Activated CD4-positive, alpha-beta memory T cell treated with anti-CD3 and anti-CD28 coated beads for 36 hours (primary cell): ENCODE data around the gene PPIF. TPM values are rescaled to one million over a fixed set of nuclear protein-coding genes. Genes with fewer than 3 reads are reported as not detected.

ENCODE experiments used
- CTCF ChIA-PET: fragments of 350-600 bp; sonication (Branson Sonifier 250); formaldehyde crosslinking; loops from one replicate; lab custom pipeline; 2021; ENCODE audit warnings: antibody characterized with exemption, inconsistent platforms; lab: Charles Lee
- POLR2A ChIA-PET: fragments of 350-600 bp; sonication (Branson Sonifier 250); formaldehyde crosslinking; loops from one replicate; lab custom pipeline; 2021; ENCODE audit warnings: antibody characterized with exemption; lab: Charles Lee
- DNase-seq: peaks from one replicate; pipeline ENCODE4 v3.0.0-alpha.2; 2020
- H3K27ac Mint-ChIP-seq: one replicate; pipeline ENCODE4 v1.8.0; 2021; ENCODE audit warnings: mixed read lengths
- H3K27me3 Mint-ChIP-seq: one replicate; pipeline ENCODE4 v1.8.0; 2021; ENCODE audit warnings: mixed read lengths
- H3K36me3 Mint-ChIP-seq: one replicate; pipeline ENCODE4 v1.8.0; 2021; ENCODE audit warnings: mixed read lengths
- H3K4me1 Mint-ChIP-seq: one replicate; pipeline ENCODE4 v1.8.0; 2021; ENCODE audit warnings: low read depth, mixed read lengths
- H3K4me3 Mint-ChIP-seq: one replicate; pipeline ENCODE4 v1.8.0; 2021; ENCODE audit warnings: mild to moderate bottlenecking, mixed read lengths
- H3K9me3 Mint-ChIP-seq: one replicate; pipeline ENCODE4 v1.8.0; 2021; ENCODE audit warnings: mixed read lengths
- intact Hi-C: fragments of 100-400 bp; cut with micrococcal nuclease; formaldehyde crosslinking; loops from one replicate; pipeline ENCODE4 v1.15.1; 2023
- total RNA-seq, 2 experiments: library from RNA; stranded (reverse); gene quantifications; one replicate each; pipeline ENCODE4 v1.2.3, GENCODE V29; 2021

PPIF gene
- total RNA-seq, 2 experiments from 2014 or later: 87.2 to 94.0 TPM

DNA sequence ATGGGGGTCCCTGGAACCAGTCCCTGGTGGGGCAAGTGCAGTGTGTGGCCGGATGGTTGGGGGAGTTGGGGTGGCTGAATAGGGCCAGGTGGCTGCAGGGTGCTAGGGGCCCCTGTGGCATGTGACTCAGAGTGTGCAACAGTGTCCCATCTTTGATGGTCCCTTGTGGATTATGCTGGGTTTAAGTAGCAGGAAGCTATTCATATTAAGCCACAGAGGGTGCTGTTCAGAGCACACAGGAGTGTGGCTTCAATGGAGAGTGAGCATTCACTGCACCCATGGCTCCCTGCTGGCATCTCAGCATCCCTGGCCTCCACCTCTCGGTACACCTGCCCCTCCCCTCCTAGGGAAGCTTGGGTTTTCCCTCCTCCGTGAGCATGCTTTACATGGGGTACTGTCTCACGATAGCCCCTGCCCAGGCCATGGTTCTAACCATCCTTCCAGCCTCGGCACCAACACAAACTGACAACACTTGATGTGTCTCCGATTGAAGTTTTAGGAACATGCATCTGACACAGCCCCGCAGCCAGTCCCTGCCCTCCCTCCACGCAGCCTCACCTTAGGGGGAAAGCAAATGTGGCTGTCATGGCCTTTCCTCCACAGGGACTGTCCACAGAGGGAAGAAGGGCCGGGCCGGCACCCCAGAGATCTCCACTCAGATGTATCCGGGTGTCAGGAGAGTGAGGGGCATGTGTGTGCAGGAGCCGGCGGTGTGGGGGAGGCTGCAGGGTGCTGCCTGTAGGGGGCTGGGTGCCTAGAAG, 30.4 kb upstream of the PPIF start:
- H3K4me1 Mint-ChIP-seq: peaks cover 62% of the 10 kb centered on the region
- H3K36me3 Mint-ChIP-seq: peaks cover 17% of the 10 kb centered on the region

DNA sequence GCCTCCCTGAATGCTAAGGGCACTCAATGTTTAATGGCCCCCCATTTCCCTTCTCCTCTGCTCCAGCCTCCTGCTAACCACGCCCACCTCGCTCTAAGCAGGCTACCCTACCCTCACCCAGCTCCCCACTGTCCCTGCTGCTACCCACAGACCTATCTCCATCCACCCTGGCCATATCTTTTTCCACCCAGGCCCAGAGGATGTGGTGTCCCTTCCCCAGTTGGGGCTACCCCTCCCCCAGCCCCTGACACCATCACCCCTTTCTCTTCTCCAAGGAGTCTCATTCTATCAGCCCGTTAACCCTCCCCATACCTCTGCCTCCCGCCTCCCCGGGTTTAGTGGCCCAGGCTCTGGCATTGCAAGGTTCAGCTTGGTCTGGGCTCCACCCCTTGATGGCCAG, 28.9 kb upstream of the PPIF start:
- Mint-ChIP-seq H3K27me3 (no peaks in the 10 kb centered on the region), H3K9me3 (peaks cover 4% of the 10 kb centered on the region), H3K4me1 (peaks cover 78% of the 10 kb centered on the region), H3K27ac (peak overlapping the region; percentile 80), H3K4me3 (peak overlapping the region; percentile 53), H3K36me3 (peaks cover 9% of the 10 kb centered on the region)
- intact Hi-C loops: no loop called here
- DNase-seq: no peak
- CTCF ChIA-PET: interaction anchor here (1.1 to 4.2 kb wide), 4 partner anchors 13 to 29 kb away, joined by 3 to 30 read pairs (median 4); partner anchors contain the start of gene PPIF
- POLR2A ChIA-PET: interaction anchor here (0.9 to 1.1 kb wide), 4 partner anchors 15 to 32 kb away, joined by 4 read pairs; no protein-coding TSS in a partner anchor

More for the DNA sequence above, 30.4 kb upstream of the PPIF start:
- DNase-seq: peak; percentile 55
- intact Hi-C loops: loop anchor here (1.0 to 2.0 kb wide), 3 partner anchors 14 to 31 kb away; partner anchors contain the start of gene PPIF
- H3K9me3 Mint-ChIP-seq: peaks cover 4% of the 10 kb centered on the region
- POLR2A ChIA-PET: interaction anchor here (1.1 to 1.9 kb wide), 4 partner anchors 12 to 31 kb away, joined by 4 to 7 read pairs (median 4); no protein-coding TSS in a partner anchor
- H3K4me3 Mint-ChIP-seq: peak overlapping the region; percentile 53
- CTCF ChIA-PET: interaction anchor here (0.9 to 4.2 kb wide), 6 partner anchors 13 to 30 kb away, joined by 3 to 30 read pairs (median 4); partner anchors contain the start of gene PPIF
- H3K27me3 Mint-ChIP-seq: no peaks in the 10 kb centered on the region
- H3K27ac Mint-ChIP-seq: peak overlapping the region; percentile 80

DNA sequence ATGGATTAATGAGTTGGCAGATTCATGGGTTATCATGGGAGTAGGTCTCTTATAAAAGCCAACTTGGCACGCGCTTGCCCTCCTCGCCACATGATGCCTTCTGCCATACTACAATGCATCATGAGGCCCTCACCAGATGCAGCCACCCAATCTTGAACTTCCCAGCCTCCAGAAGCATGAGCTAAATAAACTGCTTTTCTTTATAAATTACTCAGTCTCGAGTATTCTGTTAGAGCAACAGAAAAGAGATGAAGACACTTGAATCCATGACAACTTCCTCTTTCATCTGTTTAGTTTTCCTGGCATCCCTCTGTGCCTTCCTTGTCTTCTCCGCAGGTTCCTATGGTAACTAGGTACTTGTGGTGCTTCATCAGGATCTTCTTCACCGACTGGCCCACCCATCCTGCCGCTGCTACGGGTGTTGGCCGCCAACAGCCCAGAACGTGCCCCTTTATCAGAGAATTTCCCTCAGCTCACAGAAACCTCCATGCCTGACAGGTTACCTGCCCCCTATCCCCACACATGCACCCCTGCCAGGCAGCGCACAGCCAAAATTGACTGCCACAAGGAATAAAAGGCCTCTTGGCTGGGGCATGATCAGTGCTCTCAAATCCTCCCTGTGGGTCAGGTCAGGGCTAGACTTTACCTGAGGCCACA, 28.0 kb upstream of the PPIF start:
- POLR2A ChIA-PET: interaction anchor here (1.0 kb wide), 1 partner anchor 29 kb away, joined by 4 read pairs; no protein-coding TSS in a partner anchor

DNA sequence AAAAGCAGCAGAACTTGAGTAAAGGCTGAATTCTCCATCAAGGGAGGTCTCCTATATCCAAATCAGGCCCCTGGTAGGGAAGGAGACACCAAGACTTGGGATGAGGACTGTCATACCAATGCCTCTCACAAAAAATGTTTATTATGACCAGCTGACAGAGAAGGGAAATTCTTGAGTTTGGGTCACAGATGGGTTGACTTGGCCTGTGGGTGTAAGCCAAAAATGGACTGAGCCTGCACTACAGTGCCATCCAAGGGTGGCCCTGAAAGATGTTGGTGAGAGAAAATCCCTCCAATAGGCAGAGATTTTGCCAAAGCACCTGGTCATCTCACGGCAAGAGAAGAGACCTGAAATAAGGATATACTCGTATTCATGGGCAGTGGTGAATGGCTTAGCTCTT, 27.0 kb upstream of the PPIF start:
- intact Hi-C loops: loop anchor here (10.0 kb wide), 2 partner anchors 346 to 1016 kb away; no protein-coding TSS in a partner anchor
- DNase-seq: no peak
- H3K27me3 Mint-ChIP-seq: no peaks in the 10 kb centered on the region
- H3K36me3 Mint-ChIP-seq: peaks cover 3% of the 10 kb centered on the region
- ChIA-PET CTCF (interaction anchor here (1.1 to 4.2 kb wide), 3 partner anchors 11 to 25 kb away, joined by 3 to 19 read pairs (median 9); no protein-coding TSS in a partner anchor), POLR2A (interaction anchor here (1.0 to 3.8 kb wide), 2 partner anchors 11 to 28 kb away, joined by 3 to 22 read pairs; no protein-coding TSS in a partner anchor)
- peaks cover 4% of the 10 kb centered on the region for H3K9me3 Mint-ChIP-seq
- H3K4me1 Mint-ChIP-seq: peaks cover 91% of the 10 kb centered on the region
- H3K4me3 Mint-ChIP-seq: no peak overlapping the region
- no peak overlapping the region for H3K27ac Mint-ChIP-seq

More for the DNA sequence above, 28.0 kb upstream of the PPIF start:
- DNase-seq: no peak
- Mint-ChIP-seq H3K4me1 (peaks cover 86% of the 10 kb centered on the region), H3K27ac (peak overlapping the region; percentile 80), H3K9me3 (peaks cover 4% of the 10 kb centered on the region), H3K36me3 (peaks cover 3% of the 10 kb centered on the region), H3K4me3 (no peak overlapping the region), H3K27me3 (no peaks in the 10 kb centered on the region)
- intact Hi-C loops: no loop called here
- CTCF ChIA-PET: interaction anchor here (1.1 to 4.2 kb wide), 3 partner anchors 14 to 28 kb away, joined by 3 to 30 read pairs (median 3); partner anchors contain the start of gene PPIF

DNA sequence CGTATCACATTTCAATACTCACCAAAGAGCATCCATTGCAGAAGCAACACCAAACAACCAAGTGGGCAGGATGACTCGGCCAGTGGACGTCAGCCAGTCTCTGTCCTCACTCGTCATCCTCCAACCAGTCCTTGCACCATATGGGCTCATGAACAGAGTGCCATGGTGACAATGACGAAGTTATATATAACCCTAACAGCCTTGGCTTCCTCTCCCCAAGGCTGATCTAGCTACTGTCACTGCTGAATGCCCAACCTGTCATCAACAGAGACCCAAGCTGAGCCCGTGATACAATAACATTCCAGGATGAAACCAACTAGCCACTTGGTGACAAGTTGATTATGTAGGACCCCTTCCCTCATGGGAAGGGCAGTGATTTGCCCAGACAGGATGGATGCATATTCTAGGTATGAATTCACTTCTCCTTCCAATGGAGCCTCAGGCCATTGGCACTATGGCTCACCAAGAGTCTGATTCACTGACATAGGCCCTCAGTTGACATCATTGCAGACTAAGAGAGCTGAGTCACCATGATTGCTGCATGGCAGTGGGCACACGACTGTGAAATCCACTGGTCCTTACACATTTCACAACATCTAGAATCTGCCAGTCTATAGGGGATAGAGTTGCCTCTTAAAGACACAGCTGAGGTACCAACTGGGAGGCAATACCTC, 26.3 kb upstream of the PPIF start:
- intact Hi-C loops: loop anchor here (1.0 to 10.0 kb wide), 3 partner anchors 26 to 1016 kb away; partner anchors contain the start of gene PPIF
- peak overlapping the region; percentile 62 for H3K27ac Mint-ChIP-seq
- CTCF ChIA-PET: interaction anchor here (0.7 to 4.2 kb wide), 4 partner anchors 11 to 147 kb away, joined by 3 to 19 read pairs (median 6); no protein-coding TSS in a partner anchor
- peaks cover 4% of the 10 kb centered on the region for H3K9me3 Mint-ChIP-seq
- H3K4me3 Mint-ChIP-seq: no peak overlapping the region
- POLR2A ChIA-PET: interaction anchor here (1.0 to 3.8 kb wide), 3 partner anchors 10 to 27 kb away, joined by 3 to 22 read pairs (median 10); no protein-coding TSS in a partner anchor
- peaks cover 86% of the 10 kb centered on the region for H3K4me1 Mint-ChIP-seq
- H3K36me3 Mint-ChIP-seq: peaks cover 3% of the 10 kb centered on the region
- H3K27me3 Mint-ChIP-seq: no peaks in the 10 kb centered on the region
- peak; percentile 73 for DNase-seq

DNA sequence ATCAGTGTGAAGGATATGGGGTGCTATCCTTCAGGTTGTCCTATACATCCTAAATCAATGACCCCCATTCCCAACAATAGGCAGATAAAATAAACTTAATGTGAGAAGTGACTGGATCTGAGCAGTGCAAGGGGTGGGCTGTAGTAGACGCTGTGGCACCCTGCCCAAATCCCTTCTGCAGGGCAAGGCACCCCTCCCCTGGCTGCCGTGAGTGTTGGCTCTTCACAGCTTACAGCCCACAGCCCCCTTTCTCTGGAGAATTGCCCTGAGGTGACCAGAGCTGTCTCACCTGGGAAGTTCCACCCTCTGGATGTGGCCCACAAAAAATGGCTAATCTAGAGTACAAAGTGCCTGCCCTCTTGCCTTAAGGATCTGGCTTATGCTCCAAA, 25.8 kb upstream of the PPIF start:
- H3K4me1 Mint-ChIP-seq: peaks cover 82% of the 10 kb centered on the region
- H3K36me3 Mint-ChIP-seq: peaks cover 3% of the 10 kb centered on the region
- no peak overlapping the region for H3K4me3 Mint-ChIP-seq
- H3K27ac Mint-ChIP-seq: peak overlapping the region; percentile 62
- CTCF ChIA-PET: interaction anchor here (0.7 to 4.2 kb wide), 5 partner anchors 10 to 146 kb away, joined by 3 to 19 read pairs (median 3); no protein-coding TSS in a partner anchor
- H3K27me3 Mint-ChIP-seq: no peaks in the 10 kb centered on the region
- H3K9me3 Mint-ChIP-seq: peaks cover 4% of the 10 kb centered on the region
- no peak for DNase-seq
- intact Hi-C loops: loop anchor here (1.0 to 10.0 kb wide), 3 partner anchors 26 to 1017 kb away; partner anchors contain the start of gene PPIF
- POLR2A ChIA-PET: interaction anchor here (1.0 to 3.8 kb wide), 5 partner anchors 10 to 79 kb away, joined by 3 to 23 read pairs (median 10); partner anchors contain the start of gene PPIF

DNA sequence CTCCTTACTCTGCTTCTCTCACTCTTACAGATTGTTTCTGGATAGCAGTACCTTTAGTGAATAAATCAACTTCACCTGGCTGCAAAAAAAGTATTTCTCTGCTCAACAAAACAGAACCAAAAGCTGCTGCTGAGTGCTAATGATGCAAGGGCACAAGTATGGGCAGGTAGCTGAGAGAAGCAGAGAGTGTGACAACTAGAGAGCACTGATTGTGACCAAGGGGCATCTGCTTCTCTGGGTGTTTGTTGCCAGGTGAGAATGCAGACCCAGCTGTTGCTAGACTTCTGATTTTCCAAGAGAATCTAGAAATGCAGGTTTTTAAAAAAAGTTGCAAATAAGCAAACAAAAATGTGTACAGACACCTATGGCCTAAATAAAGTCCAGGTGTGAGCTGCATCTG, 25.3 kb upstream of the PPIF start:
- peak overlapping the region; percentile 19 for H3K27ac Mint-ChIP-seq
- peaks cover 78% of the 10 kb centered on the region for H3K4me1 Mint-ChIP-seq
- H3K9me3 Mint-ChIP-seq: peaks cover 4% of the 10 kb centered on the region
- peaks cover 3% of the 10 kb centered on the region for H3K36me3 Mint-ChIP-seq
- CTCF ChIA-PET: interaction anchor here (0.7 to 4.2 kb wide), 6 partner anchors 10 to 146 kb away, joined by 3 to 19 read pairs (median 4); partner anchors contain the start of gene PPIF
- intact Hi-C loops: loop anchor here (1.0 to 10.0 kb wide), 3 partner anchors 25 to 1017 kb away; partner anchors contain the start of gene PPIF
- no peaks in the 10 kb centered on the region for H3K27me3 Mint-ChIP-seq
- DNase-seq: no peak
- POLR2A ChIA-PET: interaction anchor here (1.1 to 3.8 kb wide), 6 partner anchors 9 to 80 kb away, joined by 3 to 23 read pairs (median 9); partner anchors contain the start of gene PPIF
- no peak overlapping the region for H3K4me3 Mint-ChIP-seq

DNA sequence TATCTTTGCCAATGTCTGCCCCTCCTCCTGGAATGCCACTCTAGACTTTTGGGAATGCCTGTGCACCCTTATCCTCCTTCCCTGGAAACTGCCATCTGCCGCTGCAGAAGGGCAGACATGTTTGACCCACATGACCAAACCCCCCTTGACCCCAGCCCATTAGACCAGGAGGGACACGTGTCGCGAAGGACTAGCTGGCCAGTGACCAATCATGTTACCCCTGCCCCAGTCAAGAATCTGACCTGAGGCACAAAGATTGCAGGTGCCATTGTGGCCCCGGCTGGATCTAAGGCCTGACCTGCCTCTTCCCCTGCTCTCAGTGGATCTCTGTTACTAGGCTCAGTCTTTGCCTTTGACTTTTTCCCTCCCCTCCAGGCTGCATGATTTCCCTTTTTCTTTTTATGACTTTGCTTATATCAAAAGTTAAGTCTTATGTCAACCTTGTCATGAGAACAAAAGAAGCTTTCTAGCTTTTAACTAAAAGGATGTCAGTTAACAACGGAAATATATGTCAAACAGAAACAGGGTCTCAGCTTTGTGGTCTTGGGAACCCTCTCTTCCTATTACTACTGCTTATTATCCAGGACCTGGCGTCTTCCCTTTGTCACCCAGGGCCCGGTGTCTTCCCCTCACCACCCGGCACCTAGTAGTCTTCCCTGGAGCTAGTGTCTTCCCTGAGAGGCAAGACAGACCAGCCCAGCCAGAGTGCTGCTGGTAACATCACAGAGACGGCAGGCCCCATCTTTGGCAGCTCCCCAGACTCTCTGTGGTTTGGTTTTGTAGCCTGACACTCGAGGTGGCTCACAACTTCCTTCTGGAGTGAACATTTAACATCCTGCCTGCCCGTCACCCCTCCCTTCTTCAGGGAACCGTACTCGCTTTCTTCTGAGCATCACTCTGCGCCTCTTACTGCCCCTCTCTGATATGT, 24.4 kb upstream of the PPIF start:
- H3K27ac Mint-ChIP-seq: peak overlapping the region; percentile 92
- DNase-seq: peak; percentile 91
- H3K36me3 Mint-ChIP-seq: peaks cover 3% of the 10 kb centered on the region
- ChIA-PET POLR2A (interaction anchor here (1.0 to 3.8 kb wide), 7 partner anchors 9 to 81 kb away, joined by 3 to 23 read pairs (median 8); partner anchors contain the start of gene PPIF), CTCF (interaction anchor here (0.8 to 4.2 kb wide), 8 partner anchors 9 to 51 kb away, joined by 3 to 19 read pairs (median 5); partner anchors contain the start of gene PPIF)
- no peaks in the 10 kb centered on the region for H3K27me3 Mint-ChIP-seq
- peaks cover 69% of the 10 kb centered on the region for H3K4me1 Mint-ChIP-seq
- intact Hi-C loops: loop anchor here (1.0 to 10.0 kb wide), 6 partner anchors 8 to 1018 kb away; partner anchors contain the start of gene ZCCHC24
- H3K9me3 Mint-ChIP-seq: peaks cover 4% of the 10 kb centered on the region
- peak overlapping the region; percentile 39 for H3K4me3 Mint-ChIP-seq

DNA sequence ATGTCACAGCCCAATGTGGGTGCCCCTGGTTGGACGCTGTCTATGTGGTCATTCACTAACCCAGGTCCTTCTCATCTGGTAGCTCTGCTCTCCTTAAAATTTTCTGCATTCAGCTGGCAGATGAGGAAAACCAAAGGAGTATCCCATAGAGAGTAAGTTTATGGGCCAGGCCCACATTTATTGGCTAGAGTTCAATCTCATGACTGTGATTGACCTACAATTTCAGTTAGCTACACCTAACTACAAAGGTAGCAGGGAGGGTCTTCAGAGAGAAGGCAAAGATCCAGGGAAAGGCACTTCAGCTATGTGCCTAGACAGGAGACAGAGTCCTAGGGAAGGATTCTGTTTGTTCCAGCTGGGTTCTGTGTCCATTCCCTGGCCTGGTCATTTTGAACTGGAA, 23.7 kb upstream of the PPIF start:
- CTCF ChIA-PET: interaction anchor here (1.0 to 4.2 kb wide), 5 partner anchors 8 to 50 kb away, joined by 3 to 19 read pairs (median 5); partner anchors contain the start of gene PPIF
- peaks cover 3% of the 10 kb centered on the region for H3K36me3 Mint-ChIP-seq
- peaks cover 64% of the 10 kb centered on the region for H3K4me1 Mint-ChIP-seq
- POLR2A ChIA-PET: interaction anchor here (1.0 to 3.8 kb wide), 4 partner anchors 8 to 38 kb away, joined by 3 to 23 read pairs (median 15); partner anchors contain the start of gene PPIF
- H3K9me3 Mint-ChIP-seq: peaks cover 4% of the 10 kb centered on the region
- peak overlapping the region; percentile 92 for H3K27ac Mint-ChIP-seq
- no peak for DNase-seq
- intact Hi-C loops: loop anchor here (1.0 to 10.0 kb wide), 6 partner anchors 8 to 1019 kb away; partner anchors contain the start of gene ZCCHC24
- H3K27me3 Mint-ChIP-seq: no peaks in the 10 kb centered on the region
- peak overlapping the region; percentile 7 for H3K4me3 Mint-ChIP-seq
